DND-41 (cell line): ENCODE results near the gene LYRM4.

Experiments used
- ATAC-seq: fragments of 200-7000 bp; cut with Tn5 transposase; 3 replicates; pipeline ENCODE4 v1.9.1; 2021; ENCODE audit warnings: low read depth; ENCODE audit not compliant: insufficient read depth
- DNase-seq: peaks from one replicate; pipeline ENCODE4 v3.0.0-alpha.2; 2020
- H2AFZ ChIP-seq: 2 replicates; pipeline ENCODE4 v1.6.0; 2012; ENCODE audit warnings: low read depth, low read length
- H3K27ac ChIP-seq: 2 replicates; pipeline ENCODE4 v1.5.1; 2012; ENCODE audit warnings: low read length, inconsistent platforms
- H3K27me3 ChIP-seq: fragments of 200-600 bp; sonication (generic); 2 replicates; pipeline ENCODE4 v1.6.0; 2012; ENCODE audit warnings: low read length, mild to moderate bottlenecking, inconsistent platforms; ENCODE audit not compliant: insufficient read depth, poor library complexity
- H3K36me3 ChIP-seq: 2 replicates; pipeline ENCODE4 v1.5.1; 2012; ENCODE audit warnings: low read length, inconsistent platforms; ENCODE audit not compliant: insufficient read depth
- H3K4me1 ChIP-seq: 2 replicates; pipeline ENCODE4 v1.5.1; 2012; ENCODE audit warnings: mild to moderate bottlenecking, low read length; ENCODE audit not compliant: insufficient read depth
- H3K4me2 ChIP-seq: 2 replicates; pipeline ENCODE4 v1.6.0; 2012; ENCODE audit warnings: mild to moderate bottlenecking, moderate library complexity, low read length, inconsistent platforms; ENCODE audit not compliant: insufficient read depth
- H3K4me3 ChIP-seq, 2 experiments: fragments of 200-600 bp in 1 of 2; shearing (Covaris generic) in 1 of 2; 2 replicates each; pipeline ENCODE4 v1.5.1; 2012 to 2016; ENCODE audit warnings: inconsistent platforms in 2 of 2, low read length in 2 of 2, mild to moderate bottlenecking in 2 of 2, low read depth in 1 of 2, moderate library complexity in 1 of 2
- H3K79me2 ChIP-seq: 2 replicates; pipeline ENCODE4 v1.6.0; 2012; ENCODE audit warnings: low read length, inconsistent platforms; ENCODE audit not compliant: insufficient read depth
- H3K9ac ChIP-seq: 2 replicates; pipeline ENCODE4 v1.6.0; 2012; ENCODE audit warnings: low read depth, mild to moderate bottlenecking, inconsistent platforms, low read length, moderate library complexity
- H3K9me3 ChIP-seq: 2 replicates; pipeline ENCODE4 v1.5.1; 2012; ENCODE audit warnings: low read length, moderate library complexity, mild to moderate bottlenecking, inconsistent platforms; ENCODE audit not compliant: insufficient read depth, severe bottlenecking
- H4K20me1 ChIP-seq: 2 replicates; pipeline ENCODE4 v1.6.0; 2012; ENCODE audit warnings: low read length; ENCODE audit not compliant: insufficient read depth
- CTCF ChIP-seq: IDR thresholded peaks from 2 replicates; pipeline ENCODE4 v1.5.1; 2012; ENCODE audit warnings: borderline replicate concordance, low read length, moderate library complexity, mild to moderate bottlenecking; ENCODE audit not compliant: poor library complexity, severe bottlenecking; ENCODE audit errors: extremely low read depth
- EZH2 ChIP-seq: IDR thresholded peaks from 3 replicates; pipeline ENCODE4 v1.6.1; 2012; ENCODE audit warnings: borderline replicate concordance, low read depth, mild to moderate bottlenecking, moderate library complexity, low read length, inconsistent platforms; ENCODE audit not compliant: severe bottlenecking

LYRM4 gene

GRCh38 chr6:5278047-5278446, 17.3 kb upstream of the LYRM4 start:
- ATAC-seq = no peak
- Histone ChIP-seq H3K4me3 (no peak overlapping the region), H3K9ac (no peak overlapping the region)

GRCh38 chr6:5277589-5277988, 16.8 kb upstream of the LYRM4 start:
- peaks cover 24% of the 10 kb centered on the region; the same call in 1 of the 2 replicates for H4K20me1 ChIP-seq
- no peak for ATAC-seq
- no peak overlapping the region for H3K4me2 ChIP-seq

More at GRCh38 chr6:5278047-5278446, 17.3 kb upstream of the LYRM4 start:
- Histone ChIP-seq H3K27ac (no peak overlapping the region), H3K27me3 (no peaks in the 10 kb centered on the region), H3K4me2 (no peak overlapping the region), H3K36me3 (no peaks in the 10 kb centered on the region; the same call in 1 of the 2 replicates), H3K4me1 (peaks cover 9% of the 10 kb centered on the region), H4K20me1 (peaks cover 27% of the 10 kb centered on the region; the same call in 1 of the 2 replicates), H3K79me2 (peaks cover 33% of the 10 kb centered on the region), H2AFZ (no peak overlapping the region), H3K9me3 (no peaks in the 10 kb centered on the region)
- no peak for TF ChIP-seq EZH2
- TF ChIP-seq CTCF = no peak
- no peak for DNase-seq

GRCh38 chr6:5276581-5276980, 15.8 kb upstream of the LYRM4 start:
- H3K4me3 ChIP-seq = no peak overlapping the region
- H3K4me1 ChIP-seq = peaks cover 9% of the 10 kb centered on the region
- H3K9me3 ChIP-seq = no peaks in the 10 kb centered on the region
- H3K36me3 ChIP-seq = no peaks in the 10 kb centered on the region; the same call in 1 of the 2 replicates
- TF ChIP-seq EZH2 (no peak), CTCF (no peak)
- H2AFZ ChIP-seq = no peak overlapping the region
- ATAC-seq (no peak), DNase-seq (no peak)
- no peaks in the 10 kb centered on the region for H3K27me3 ChIP-seq
- no peak overlapping the region for H3K4me2 ChIP-seq
- H3K9ac ChIP-seq = no peak overlapping the region
- H4K20me1 ChIP-seq = peaks cover 21% of the 10 kb centered on the region; the same call in 1 of the 2 replicates
- H3K79me2 ChIP-seq = peaks cover 33% of the 10 kb centered on the region
- no peak overlapping the region for H3K27ac ChIP-seq

More at GRCh38 chr6:5277589-5277988, 16.8 kb upstream of the LYRM4 start:
- Histone ChIP-seq H3K9me3 (no peaks in the 10 kb centered on the region), H3K36me3 (no peaks in the 10 kb centered on the region; the same call in 1 of the 2 replicates), H2AFZ (no peak overlapping the region), H3K27me3 (no peaks in the 10 kb centered on the region), H3K27ac (no peak overlapping the region), H3K79me2 (peaks cover 33% of the 10 kb centered on the region), H3K4me1 (peaks cover 9% of the 10 kb centered on the region), H3K4me3 (no peak overlapping the region), H3K9ac (no peak overlapping the region)
- no peak for TF ChIP-seq EZH2
- TF ChIP-seq CTCF = no peak
- no peak for DNase-seq

GRCh38 chr6:5275497-5275896, 14.7 kb upstream of the LYRM4 start:
- peaks cover 9% of the 10 kb centered on the region for H3K4me1 ChIP-seq
- H3K27ac ChIP-seq = no peak overlapping the region
- peaks cover 40% of the 10 kb centered on the region for H3K79me2 ChIP-seq
- no peak overlapping the region for H2AFZ ChIP-seq
- no peaks in the 10 kb centered on the region for H3K27me3 ChIP-seq
- ATAC-seq (no peak), DNase-seq (no peak)
- H3K9ac ChIP-seq = no peak overlapping the region
- H3K4me3 ChIP-seq = no peak overlapping the region
- H3K9me3 ChIP-seq = no peaks in the 10 kb centered on the region
- peaks cover 26% of the 10 kb centered on the region; the same call in 1 of the 2 replicates for H4K20me1 ChIP-seq
- H3K4me2 ChIP-seq = no peak overlapping the region
- no peaks in the 10 kb centered on the region; the same call in 1 of the 2 replicates for H3K36me3 ChIP-seq
- TF ChIP-seq EZH2 (no peak), CTCF (no peak)
